K562 (cell line): ENCODE results near the gene GAB2. TPM values are rescaled to one million over a fixed set of nuclear protein-coding genes. Genes with fewer than 3 reads are reported as not detected.

Experiments used
- BRF1 ChIP-seq: IDR thresholded peaks from 3 replicates; pipeline ENCODE4 v1.6.1; 2011; ENCODE audit warnings: borderline replicate concordance, mild to moderate bottlenecking; ENCODE audit not compliant: insufficient read length; ENCODE audit errors: extremely low read depth
- DMBX1 ChIP-seq: fragments of 250-450 bp; sonication (Bioruptor Pico); IDR thresholded peaks from 2 replicates; pipeline ENCODE4 v1.8.0; 2022; ENCODE audit warnings: inconsistent platforms, mild to moderate bottlenecking, moderate library complexity, borderline replicate concordance
- ELF1 ChIP-seq: fragments of 200-800 bp; sonication (Bioruptor generic); IDR thresholded peaks from 2 replicates; pipeline ENCODE4 v1.6.1; 2016; ENCODE audit warnings: missing genetic modification characterization, missing compliant biosample characterization
- ELF2 ChIP-seq: fragments of 250-450 bp; sonication (Bioruptor Pico); IDR thresholded peaks from 2 replicates; pipeline ENCODE4 v1.5.0; 2021; ENCODE audit warnings: mild to moderate bottlenecking
- NR4A1 ChIP-seq, 2 experiments: fragments of 250-450 bp in 1 of 2; fragments of 450-650 bp in 1 of 2; sonication (Bioruptor Pico) in 1 of 2; IDR thresholded peaks; 2 replicates each; pipeline versions ENCODE4 v1.4.0 to v1.6.1; 2016 to 2020; ENCODE audit warnings: mild to moderate bottlenecking in 2 of 2, missing compliant biosample characterization in 1 of 2, missing genetic modification characterization in 1 of 2, moderate library complexity in 1 of 2
- RFX1 ChIP-seq: fragments of 450-650 bp; IDR thresholded peaks from 2 replicates; pipeline ENCODE4 v1.6.1; 2016; ENCODE audit warnings: mild to moderate bottlenecking, moderate library complexity
- SMAD4 ChIP-seq: fragments of 250-450 bp; sonication (Bioruptor Pico); conservative IDR thresholded peaks from 2 replicates; pipeline ENCODE4 v1.8.0; 2021; ENCODE audit warnings: inconsistent platforms, mild to moderate bottlenecking, moderate library complexity
- ZBTB17 ChIP-seq: fragments of 450-650 bp; formaldehyde crosslinking; IDR thresholded peaks from 2 replicates; pipeline ENCODE4 v1.4.0; 2020; ENCODE audit warnings: mild to moderate bottlenecking
- ZFP1 ChIP-seq: fragments of 450-650 bp; formaldehyde crosslinking; IDR thresholded peaks from 2 replicates; pipeline ENCODE4 v1.4.0; 2020; ENCODE audit warnings: mild to moderate bottlenecking, mixed read lengths
- ZNF76 ChIP-seq: fragments of 250-450 bp; sonication (Bioruptor Pico); IDR thresholded peaks from 2 replicates; pipeline ENCODE4 v1.4.0; 2020; ENCODE audit warnings: mild to moderate bottlenecking, moderate library complexity, borderline replicate concordance
- polyA plus RNA-seq, 8 experiments: library from polyadenylated mRNA; depleted of rRNA in 4 of 8; stranded (reverse) in 5 of 8; unstranded in 3 of 8; fragments of >200 nt; fragmentation: Nextera tagmentation in 2 of 8; fragmentation: Illumina TruSeq in 1 of 8; extraction: Ambion mirVana in 2 of 8; extraction: Trizol in 1 of 8; gene quantifications; 2 replicates each; pipeline versions ENCODE4 v1.2.1 to v1.2.3, GENCODE V29; 2011 to 2014; ENCODE audit warnings: inconsistent platforms in 1 of 8, missing spikeins in 1 of 8
- total RNA-seq, 7 experiments: library from RNA; depleted of rRNA in 6 of 7; stranded (reverse); fragments of >200 nt in 6 of 7; fragmentation: Illumina TruSeq in 2 of 7; extraction: Trizol in 2 of 7; gene quantifications; 2 replicates each; pipeline versions ENCODE4 v1.2.1 to v1.2.3, GENCODE V29; 2011 to 2021; ENCODE audit warnings: low replicate concordance in 1 of 7
- TF ChIP-seq, protein P1 (sequence below), 2 experiments: IDR thresholded peaks in 1 of 2; conservative IDR thresholded peaks in 1 of 2; 2 replicates each; pipeline ENCODE4 v1.6.1; 2016; ENCODE audit warnings: low read depth in 2 of 2, mild to moderate bottlenecking in 1 of 2, missing compliant biosample characterization in 1 of 2, missing genetic modification characterization in 1 of 2, moderate library complexity in 1 of 2
- TF ChIP-seq, protein P2 (sequence below): fragments of 450-650 bp; IDR thresholded peaks from 2 replicates; pipeline ENCODE4 v1.6.1; 2017; ENCODE audit warnings: antibody characterized with exemption, mild to moderate bottlenecking
- TF ChIP-seq, protein P3 (sequence below), 2 experiments: fragments of 250-450 bp in 1 of 2; fragments of 450-650 bp in 1 of 2; sonication (Bioruptor Pico) in 1 of 2; IDR thresholded peaks; 2 replicates each; pipeline versions ENCODE4 v1.6.1 to v1.8.0; 2016 to 2021; ENCODE audit warnings: mild to moderate bottlenecking in 2 of 2, moderate library complexity in 2 of 2, missing compliant biosample characterization in 1 of 2, missing genetic modification characterization in 1 of 2
- TF ChIP-seq, protein P4 (sequence below): fragments of 450-650 bp; conservative IDR thresholded peaks from 2 replicates; pipeline ENCODE4 v1.6.1; 2016; ENCODE audit warnings: missing genetic modification characterization, low read depth, mild to moderate bottlenecking, missing compliant biosample characterization, moderate library complexity

GAB2 gene
- total and polyA plus RNA-seq, 9 of the 15 experiments (the other 6 are each of a cell fraction or from before 2014, with no cell fraction given): 2.3 to 35.2 (median 16.1) TPM

DNA sequence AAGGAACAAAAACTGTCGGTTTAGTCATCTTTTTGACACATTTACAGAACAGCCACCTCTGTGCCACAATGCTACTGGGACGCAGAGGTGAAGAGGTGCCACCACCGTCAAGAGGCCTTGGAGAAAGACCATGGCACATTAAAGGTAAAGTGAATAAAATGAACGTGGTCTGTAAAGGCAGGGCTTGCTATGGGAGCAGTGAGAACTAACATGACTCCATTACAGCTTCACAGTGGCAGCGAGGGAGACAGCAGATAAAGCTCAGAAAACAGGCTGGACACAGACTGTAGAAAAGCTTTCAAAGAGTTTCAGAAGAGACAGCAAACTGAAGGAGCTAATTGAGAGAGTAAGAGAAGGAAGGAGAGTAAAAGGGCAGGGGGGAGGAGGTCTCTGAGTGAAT, 102.9 kb downstream of the GAB2 start (continued):
- TF ChIP-seq, protein P1, sequence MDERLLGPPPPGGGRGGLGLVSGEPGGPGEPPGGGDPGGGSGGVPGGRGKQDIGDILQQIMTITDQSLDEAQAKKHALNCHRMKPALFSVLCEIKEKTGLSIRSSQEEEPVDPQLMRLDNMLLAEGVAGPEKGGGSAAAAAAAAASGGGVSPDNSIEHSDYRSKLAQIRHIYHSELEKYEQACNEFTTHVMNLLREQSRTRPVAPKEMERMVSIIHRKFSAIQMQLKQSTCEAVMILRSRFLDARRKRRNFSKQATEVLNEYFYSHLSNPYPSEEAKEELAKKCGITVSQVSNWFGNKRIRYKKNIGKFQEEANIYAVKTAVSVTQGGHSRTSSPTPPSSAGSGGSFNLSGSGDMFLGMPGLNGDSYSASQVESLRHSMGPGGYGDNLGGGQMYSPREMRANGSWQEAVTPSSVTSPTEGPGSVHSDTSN (CRISPR knock-in tag; IDR thresholded peaks at IDR 0.05; ENCODE audit: low read depth): no peak
- TF ChIP-seq, protein P1 (tag; conservative IDR thresholded peaks at IDR 0.05; ENCODE audit: low read depth): no peak
- TF ChIP-seq, protein P2, sequence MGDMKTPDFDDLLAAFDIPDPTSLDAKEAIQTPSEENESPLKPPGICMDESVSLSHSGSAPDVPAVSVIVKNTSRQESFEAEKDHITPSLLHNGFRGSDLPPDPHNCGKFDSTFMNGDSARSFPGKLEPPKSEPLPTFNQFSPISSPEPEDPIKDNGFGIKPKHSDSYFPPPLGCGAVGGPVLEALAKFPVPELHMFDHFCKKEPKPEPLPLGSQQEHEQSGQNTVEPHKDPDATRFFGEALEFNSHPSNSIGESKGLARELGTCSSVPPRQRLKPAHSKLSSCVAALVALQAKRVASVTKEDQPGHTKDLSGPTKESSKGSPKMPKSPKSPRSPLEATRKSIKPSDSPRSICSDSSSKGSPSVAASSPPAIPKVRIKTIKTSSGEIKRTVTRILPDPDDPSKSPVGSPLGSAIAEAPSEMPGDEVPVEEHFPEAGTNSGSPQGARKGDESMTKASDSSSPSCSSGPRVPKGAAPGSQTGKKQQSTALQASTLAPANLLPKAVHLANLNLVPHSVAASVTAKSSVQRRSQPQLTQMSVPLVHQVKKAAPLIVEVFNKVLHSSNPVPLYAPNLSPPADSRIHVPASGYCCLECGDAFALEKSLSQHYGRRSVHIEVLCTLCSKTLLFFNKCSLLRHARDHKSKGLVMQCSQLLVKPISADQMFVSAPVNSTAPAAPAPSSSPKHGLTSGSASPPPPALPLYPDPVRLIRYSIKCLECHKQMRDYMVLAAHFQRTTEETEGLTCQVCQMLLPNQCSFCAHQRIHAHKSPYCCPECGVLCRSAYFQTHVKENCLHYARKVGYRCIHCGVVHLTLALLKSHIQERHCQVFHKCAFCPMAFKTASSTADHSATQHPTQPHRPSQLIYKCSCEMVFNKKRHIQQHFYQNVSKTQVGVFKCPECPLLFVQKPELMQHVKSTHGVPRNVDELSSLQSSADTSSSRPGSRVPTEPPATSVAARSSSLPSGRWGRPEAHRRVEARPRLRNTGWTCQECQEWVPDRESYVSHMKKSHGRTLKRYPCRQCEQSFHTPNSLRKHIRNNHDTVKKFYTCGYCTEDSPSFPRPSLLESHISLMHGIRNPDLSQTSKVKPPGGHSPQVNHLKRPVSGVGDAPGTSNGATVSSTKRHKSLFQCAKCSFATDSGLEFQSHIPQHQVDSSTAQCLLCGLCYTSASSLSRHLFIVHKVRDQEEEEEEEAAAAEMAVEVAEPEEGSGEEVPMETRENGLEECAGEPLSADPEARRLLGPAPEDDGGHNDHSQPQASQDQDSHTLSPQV: peak; percentile 93
- TF ChIP-seq ZFP1 (CRISPR knock-in tag) (no peak), SMAD4 (peak; percentile 76; the same call in 1 of the 2 replicates), ELF1 (tag) (0 out of 2 replicates have a peak, but pooled peaks have one; percentile 8), ELF2 (0 out of 2 replicates have a peak, but pooled peaks have one; percentile 10), DMBX1 (CRISPR knock-in tag) (peak; percentile 87; the same call in 1 of the 2 replicates), ZBTB17 (CRISPR knock-in tag) (0 out of 2 replicates have a peak, but pooled peaks have one; percentile 63), ZNF76 (CRISPR knock-in tag) (peak; percentile 83; the same call in 1 of the 2 replicates), NR4A1 (CRISPR knock-in tag; IDR thresholded peaks at IDR 0.05) (0 out of 2 replicates have a peak, but pooled peaks have one; percentile 20), NR4A1 (tag; IDR thresholded peaks at IDR 0.05) (peak; percentile 92), RFX1 (no peak), BRF1 (no peak)
- TF ChIP-seq, protein P3, sequence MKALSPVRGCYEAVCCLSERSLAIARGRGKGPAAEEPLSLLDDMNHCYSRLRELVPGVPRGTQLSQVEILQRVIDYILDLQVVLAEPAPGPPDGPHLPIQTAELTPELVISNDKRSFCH (CRISPR knock-in tag; IDR thresholded peaks at IDR 0.05): no peak
- TF ChIP-seq, protein P3 (tag; IDR thresholded peaks at IDR 0.05): peak; percentile 84
- TF ChIP-seq, protein P4, sequence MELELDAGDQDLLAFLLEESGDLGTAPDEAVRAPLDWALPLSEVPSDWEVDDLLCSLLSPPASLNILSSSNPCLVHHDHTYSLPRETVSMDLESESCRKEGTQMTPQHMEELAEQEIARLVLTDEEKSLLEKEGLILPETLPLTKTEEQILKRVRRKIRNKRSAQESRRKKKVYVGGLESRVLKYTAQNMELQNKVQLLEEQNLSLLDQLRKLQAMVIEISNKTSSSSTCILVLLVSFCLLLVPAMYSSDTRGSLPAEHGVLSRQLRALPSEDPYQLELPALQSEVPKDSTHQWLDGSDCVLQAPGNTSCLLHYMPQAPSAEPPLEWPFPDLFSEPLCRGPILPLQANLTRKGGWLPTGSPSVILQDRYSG (tag): peak; percentile 87
